GM15510 (cell line): Measurements from ENCODE around the gene SFRP5.

Experiments used
- POLR2A ChIP-seq: IDR thresholded peaks from 3 replicates; pipeline ENCODE4 v1.6.1; 2011; ENCODE audit warnings: borderline replicate concordance; ENCODE audit not compliant: insufficient read length; ENCODE audit errors: extremely low read depth

The SFRP5 gene

DNA sequence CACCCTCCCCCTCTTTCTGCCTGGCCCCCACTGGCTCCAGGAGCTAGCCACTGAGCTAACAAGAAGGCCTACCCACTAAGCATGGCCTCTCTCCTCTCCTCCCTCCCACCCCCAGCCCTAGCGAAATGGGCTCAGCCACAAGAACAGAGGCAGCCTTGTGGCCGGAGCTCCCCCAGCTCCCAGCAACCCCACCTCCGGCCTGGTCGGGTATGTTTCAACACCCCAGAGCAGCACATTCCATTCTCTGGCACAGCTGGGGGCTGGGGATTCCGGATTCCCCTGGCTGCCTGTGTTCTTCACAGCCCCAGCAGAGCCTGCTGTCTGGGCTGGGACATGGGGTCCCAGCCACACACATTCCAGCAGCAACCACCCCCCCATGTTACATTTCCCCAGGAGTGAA lies 9.0 kb downstream of the SFRP5 start:
- TF ChIP-seq POLR2A, result no peak

DNA sequence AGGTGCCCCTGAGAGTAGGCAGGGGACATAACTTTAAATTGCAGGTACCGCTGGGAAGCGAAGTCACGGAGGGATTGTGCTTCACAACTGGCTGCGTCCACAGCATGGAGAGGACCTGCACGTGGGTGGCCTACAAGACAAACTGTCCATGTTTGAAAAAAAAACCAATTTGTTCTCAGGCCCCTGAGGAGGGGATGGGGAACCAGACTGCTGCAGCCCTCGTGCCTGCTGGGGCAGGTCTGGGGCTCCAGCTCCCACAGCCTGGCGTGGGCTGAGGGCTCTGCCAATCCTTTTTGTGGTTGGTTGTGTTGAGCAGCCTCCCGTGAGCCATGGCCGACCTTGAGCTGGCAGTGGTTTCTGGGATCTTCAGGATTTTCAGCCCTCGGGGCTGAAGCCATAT lies 9.7 kb downstream of the SFRP5 start:
- TF ChIP-seq POLR2A, result no peak

DNA sequence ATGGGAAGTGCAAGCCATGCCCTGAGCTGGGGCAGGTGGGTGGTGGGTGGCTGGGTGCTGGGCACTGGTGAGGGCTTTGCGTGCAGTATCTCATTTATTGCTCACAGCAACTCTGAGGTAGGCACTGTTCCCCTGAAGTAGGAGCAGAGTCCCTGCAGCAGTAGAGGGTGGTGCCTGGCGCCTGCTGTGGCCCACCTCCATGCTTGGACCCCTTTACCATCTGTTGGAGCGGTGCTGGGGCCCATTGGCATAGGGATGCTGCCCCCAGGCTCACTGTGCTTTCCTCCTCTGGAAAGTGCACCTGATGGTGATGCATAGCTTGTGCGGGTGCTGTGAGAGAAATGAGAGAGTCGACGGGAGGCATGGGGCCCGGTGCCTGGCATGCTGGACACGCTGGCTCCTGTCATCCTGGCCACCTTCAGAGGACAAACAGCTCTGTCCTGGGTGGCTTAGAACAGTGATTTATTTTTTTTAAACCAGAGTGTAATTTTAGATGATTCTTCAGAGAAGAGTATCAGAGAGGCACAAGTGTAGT lies 10.4 kb downstream of the SFRP5 start:
- no peak for TF ChIP-seq POLR2A

DNA sequence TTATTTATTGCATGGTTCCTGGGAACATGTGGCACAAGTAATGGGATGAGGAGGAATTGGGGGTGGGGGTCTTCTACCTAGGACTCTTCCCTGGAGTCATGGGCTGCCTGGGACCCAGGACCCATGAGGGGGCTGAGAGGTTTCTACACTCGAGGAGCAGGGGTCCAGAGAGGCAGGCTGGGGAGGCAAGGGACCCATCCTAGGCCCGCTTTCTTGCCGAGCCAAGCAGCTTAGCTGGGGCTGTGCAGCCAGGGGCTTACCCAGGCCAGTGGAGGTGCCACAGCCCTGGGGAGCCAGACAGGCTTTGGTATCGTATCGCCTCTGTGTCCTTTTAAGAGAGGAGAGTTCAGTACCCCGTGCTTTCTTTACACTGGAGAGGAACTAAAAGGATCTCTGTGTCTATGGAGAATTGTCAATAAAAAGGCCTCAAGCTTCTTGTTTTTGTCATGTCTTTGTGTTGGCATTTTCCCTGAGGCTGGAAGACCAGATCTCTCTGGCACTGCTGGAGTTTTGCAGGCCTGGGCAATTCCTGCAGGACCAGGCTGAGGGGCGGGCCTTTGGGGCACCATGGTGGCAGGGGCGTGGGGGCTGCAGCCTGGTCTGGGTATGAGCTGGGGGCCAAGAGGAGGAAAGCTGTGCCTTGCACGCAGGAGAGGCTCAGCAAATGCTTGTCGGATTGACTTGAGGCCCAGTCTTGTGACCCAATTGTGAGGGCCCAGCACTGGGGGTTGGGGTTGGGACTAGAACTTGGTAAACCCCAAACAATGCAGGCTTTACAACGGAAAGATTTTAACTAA lies 11.1 kb downstream of the SFRP5 start:
- TF ChIP-seq POLR2A, result no peak

DNA sequence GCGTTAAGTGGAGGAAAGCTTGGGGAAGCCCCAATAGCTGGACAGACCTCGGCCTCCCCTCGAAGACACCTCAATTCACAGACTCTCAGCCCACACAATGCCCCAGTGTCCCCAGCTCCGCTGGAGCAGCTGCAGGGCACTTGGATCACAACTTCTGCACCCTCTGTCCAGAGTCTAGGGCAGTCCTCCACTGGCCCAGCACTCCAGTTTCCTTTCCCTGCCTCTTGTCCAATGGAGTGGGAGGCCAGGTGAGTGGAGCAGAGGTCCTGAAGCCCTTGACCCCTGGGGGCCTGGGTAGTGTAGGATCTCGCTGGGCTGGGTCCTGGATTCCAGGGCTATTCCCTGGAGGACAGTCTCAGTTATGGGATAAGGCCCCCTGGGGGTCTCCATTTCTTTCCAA lies 11.9 kb downstream of the SFRP5 start:
- no peak for TF ChIP-seq POLR2A

DNA sequence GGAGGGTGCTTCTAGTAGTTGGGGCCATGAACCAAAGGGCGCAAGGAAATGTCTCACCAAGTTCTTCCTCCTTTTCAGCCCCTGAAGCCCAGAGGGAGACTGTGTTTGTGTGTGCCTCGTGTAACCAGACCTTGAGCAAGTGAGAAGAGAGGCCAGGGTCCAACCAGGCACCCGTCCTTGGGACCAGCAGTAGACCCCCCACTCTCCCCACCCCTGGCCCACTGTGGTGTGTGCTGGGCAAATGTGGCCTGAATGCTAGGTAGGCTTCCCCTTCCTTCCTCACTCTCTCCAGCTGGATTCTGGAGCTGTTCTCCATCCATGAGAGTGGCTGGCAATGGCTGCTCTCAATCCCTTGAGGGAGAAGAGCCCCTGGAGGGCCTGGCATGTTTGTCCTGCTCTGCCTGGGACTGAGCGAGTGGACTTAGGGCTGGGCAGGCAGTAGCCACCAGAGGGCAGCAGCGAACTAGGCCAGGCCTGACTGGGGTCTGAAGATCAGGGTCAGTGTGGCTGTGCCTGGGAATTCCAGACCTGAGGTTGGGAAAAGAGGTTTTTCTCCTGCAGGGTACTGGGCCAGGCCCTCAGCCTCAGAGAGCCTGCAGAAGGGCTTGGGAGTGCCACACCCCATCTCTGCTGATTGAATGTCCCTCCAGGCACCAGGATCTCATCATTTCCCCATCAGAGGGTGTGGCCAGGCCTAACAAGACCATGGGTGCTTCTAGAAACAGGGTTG lies 12.5 kb downstream of the SFRP5 start:
- no peak for TF ChIP-seq POLR2A

DNA sequence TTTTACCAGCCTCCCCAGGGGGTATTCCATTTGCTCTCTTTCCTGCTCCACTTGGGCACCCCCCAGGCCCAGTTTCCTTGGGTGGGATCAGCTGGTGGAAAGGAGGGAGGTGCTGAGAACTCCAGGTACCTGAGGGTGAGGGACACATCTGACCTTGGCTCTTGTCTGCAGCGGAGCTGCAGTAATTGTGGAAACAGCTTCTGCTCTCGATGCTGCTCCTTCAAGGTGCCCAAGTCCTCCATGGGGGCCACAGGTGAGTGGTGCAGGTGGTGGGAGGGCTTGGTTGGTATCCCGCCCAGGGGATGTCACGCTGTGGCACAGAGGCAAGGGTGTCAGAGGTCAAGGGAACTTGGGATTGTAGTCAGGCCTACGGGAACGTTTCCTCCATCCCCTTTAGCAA lies 14.3 kb downstream of the SFRP5 start:
- TF ChIP-seq POLR2A, result no peak

DNA sequence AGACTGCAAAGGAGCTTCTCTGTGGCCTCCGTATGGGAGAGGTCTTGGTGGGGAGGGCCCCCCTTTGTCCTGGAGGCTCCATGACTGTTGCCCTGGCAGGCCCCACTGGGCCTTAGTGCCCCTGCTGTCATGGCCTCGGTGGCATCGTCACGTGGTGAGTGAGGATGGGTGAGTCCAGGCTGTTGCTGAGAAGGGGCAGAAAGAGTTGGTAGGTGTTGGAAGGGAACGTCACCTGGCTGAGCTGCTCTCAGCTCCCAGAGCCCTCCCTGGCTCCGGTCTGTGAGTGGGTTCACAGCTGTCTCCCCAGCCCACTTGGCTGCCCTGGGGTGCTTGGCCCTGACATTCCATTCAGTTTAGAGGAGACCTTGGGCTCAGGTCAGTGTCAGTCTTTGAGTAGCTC lies 16.1 kb downstream of the SFRP5 start:
- no peak for TF ChIP-seq POLR2A

DNA sequence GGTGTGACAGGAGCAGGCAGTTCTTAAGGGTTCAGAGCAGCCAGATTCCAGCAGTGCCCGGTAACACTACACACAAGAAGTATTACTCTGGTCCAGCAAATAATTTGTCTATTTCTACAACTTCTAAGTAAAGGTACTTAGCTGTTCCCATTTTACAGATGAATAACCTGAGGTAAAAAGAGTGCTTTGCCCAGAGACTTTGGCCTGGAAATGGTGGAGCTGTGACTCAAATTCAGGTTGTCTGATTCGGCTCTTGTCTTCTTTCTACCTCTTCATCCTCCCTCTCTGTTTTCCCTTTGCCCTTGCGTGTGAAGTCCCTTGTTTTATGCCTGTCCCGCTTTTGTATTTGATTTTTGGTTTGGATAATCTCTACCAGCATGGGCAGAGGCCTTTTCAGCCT lies 17.1 kb downstream of the SFRP5 start:
- no peak for TF ChIP-seq POLR2A

DNA sequence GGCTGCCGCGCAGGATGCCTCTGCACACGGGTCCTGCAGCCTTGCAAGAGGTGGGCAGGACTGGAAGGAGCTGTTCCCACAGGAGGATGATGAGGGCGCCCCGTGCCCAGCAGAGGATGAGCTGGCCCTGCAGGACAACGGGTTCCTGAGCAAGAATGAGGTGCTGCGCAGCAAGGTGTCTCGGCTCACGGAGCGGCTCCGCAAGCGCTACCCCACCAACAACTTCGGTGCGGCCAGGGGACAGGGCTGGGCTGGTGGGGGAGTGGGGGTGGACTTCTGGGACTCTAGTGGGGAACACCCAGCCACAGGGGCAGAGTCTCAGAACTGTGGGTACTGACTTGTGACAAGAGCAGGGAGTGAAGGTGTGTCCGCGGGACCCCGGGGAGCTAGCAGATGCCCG lies 18.8 kb downstream of the SFRP5 start:
- TF ChIP-seq POLR2A, result no peak

DNA sequence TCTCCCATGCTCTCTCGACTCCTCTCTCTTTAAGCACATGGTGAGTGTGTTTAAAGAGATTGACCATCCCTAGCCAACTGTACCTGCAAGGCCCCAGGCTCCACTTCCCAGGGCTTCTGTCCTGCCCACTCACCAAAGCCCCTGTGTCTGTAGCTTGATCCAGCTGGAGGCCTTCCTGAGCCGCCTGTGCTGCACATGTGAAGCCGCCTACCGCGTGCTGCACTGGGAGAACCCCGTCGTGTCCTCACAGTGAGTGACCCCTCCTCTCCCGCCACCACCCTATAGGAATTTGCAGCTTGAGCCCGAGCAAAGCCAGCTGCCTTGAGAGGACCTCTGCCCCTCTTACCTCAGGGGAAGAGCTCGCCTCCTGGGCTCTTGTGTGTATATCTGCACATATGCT lies 23.7 kb downstream of the SFRP5 start:
- TF ChIP-seq POLR2A, result no peak

DNA sequence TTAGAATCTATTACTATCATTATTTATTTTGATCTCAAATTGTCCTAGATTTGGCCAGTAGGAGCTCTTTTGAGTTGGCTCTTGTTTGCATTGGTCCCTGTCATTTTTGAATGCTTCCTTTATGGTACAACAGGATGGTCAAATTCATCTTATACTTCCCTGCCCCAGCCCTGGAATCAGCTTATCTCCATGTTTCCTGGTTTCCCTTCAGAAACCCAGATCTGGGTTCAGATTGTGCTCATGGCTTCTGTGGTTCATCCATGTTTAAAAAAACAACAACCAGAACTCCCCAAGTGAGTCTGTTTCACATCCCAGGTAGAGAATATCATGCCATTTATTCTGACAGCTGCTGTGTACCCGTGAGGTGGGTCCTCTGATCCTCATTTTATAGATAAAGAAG lies 24.2 kb downstream of the SFRP5 start:
- no peak for TF ChIP-seq POLR2A

DNA sequence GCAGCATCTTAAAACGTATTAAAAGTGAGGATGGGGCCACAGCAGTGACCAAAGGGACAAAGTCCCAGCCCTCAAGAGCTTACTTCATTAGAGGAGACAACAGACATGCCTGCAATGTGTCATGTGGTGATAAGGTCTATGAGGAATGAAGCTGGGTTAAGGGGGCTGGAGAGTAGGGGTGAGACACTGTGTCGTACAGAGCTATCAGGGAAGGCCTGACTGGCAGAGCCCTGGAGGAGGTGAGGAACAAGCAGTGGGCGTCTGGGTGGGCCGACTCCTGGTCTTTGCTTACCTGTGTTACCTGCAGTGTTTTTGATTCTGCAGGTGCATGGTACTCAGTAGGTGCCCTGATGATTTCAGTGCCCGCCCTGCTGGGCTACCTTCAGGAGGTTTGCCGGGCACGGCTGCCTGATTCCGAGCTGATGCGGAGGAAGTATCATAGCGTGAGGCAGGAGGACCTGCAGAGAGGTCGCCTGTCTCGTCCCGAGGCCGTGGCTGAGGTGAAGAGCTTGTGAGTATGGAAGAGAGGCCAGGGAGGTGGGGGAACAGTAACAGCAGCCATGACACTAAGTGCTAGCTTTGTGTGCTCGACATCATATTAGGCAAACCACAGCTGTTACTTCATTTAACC lies 27.3 kb downstream of the SFRP5 start:
- TF ChIP-seq POLR2A, result no peak

DNA sequence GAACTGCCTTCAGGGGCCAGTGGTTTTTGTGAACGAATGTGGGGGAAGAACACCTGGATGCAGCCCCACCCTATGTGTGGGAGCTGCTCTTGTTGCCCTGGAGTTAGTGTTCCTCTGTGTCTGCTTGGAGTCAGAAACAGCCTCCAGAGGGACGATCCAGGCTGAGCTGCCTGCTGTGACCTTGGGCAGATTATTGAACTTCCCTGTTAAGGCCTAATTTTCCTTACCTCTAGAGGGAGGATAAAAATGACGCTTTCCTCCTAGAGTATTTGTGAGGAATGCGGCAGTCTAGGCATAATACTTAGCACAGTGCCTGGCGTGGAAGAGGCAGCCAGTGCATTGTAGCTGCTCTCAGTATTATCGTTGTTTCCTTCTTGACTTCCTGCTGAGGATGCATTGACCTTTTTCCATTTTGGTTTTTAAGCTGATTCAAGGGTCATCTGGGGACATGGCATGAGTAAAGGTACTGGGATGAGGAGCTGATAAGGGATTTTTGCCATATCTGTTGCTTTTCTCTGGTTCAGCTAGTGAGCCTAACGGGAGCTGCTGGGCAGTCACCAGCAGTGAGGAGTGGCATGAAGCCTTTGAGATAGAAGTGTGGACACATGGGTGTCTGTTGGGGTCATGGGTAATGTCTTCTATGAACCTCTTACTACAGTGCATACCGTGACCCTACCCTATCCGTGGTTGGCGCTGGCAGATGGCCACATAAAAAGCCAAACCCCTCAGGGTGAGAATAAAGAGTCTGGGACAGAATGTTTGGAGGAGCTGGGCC lies 28.4 kb downstream of the SFRP5 start:
- no peak for TF ChIP-seq POLR2A

DNA sequence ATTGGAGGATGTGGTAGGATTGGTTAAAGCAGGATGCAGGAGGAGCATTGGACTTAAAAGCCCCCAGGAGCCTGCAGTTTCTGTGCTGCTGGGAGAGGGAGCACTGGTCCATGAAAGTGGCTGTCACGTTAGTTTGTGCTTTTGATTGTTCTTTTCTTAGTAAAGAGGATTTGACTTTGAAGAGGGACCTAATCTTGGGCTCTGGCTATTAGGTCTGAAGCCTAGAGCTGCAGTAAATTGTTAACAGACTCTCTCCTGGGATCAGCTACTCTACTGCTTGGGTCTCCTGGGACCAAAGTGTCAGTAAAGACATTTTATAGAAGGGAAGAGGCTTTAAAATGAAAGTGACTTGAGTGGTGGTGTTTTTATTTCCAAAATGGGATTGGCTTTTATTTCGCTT lies 31.2 kb downstream of the SFRP5 start:
- TF ChIP-seq POLR2A, result no peak

DNA sequence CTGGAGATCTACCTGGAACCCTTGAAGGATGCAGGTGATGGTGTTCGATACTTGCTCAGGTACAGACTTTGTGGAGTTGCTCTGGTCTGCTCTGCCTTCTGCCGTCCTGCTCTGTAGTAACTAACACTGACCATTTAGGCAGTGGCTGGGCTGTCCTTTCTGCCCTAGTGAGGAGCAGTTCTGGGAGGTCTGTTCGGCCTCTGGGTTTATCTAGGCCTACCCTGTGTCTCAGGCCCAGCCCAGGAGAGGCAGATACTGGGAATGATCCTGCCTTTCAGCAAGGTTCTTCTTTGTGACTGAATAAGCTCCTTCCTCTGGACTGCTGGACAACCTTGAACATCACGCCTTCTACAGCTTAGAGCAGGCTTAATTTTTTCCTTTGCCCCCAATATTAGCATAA lies 33.2 kb downstream of the SFRP5 start:
- TF ChIP-seq POLR2A, result no peak

DNA sequence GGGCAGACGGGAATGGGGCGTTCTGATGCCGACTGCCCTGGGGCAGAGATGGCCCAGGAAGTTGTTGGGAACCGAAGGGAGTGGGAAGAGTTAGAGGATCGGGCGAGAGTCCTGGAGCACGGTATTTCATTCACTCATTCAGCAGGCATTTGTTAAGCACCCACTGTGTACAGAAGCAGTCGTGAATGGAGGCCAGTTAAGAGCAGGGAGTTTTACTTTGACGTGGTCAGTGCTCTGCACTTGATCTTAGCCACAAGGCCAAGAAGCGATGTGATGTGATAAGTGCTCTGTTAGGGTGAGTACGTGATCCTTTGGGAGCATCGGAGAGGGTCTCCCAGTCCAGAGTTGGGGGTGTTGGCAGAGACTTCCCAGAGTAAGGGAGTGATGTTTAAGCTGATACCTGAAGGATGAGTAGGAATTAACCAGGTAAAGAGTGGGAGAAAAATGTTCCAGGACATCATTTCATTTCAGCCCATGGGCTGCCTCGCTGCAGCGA lies 34.0 kb downstream of the SFRP5 start:
- TF ChIP-seq POLR2A, result no peak
